AML-193 (cell line): ENCODE measurements around the gene CT47B1.
"Not testable (repeated sequence)": the region's sequence is repeated elsewhere in the genome, so short reads cannot be mapped to it uniquely, and the experiment has no call there.

ENCODE experiments used
- DNase-seq, 2 experiments: peaks; one replicate each; lab custom pipeline; 2025; lab: John Stamatoyannopoulos, UW

Gene CT47B1

GRCh38 chrX:120875766-120876165, at the start of gene CT47B1:
CT47B1 (minus strand) TSS chrX:120875866; CDS start chrX:120875670, 196 bp downstream.
- DNase-seq, result not testable (repeated sequence)

GRCh38 chrX:120874678-120875557, 748 bp downstream of the CT47B1 start:
- DNase-seq, result no peak

GRCh38 chrX:120857240-120857639, 18.4 kb downstream of the CT47B1 start:
- no peak for DNase-seq

GRCh38 chrX:120840827-120841226, 34.8 kb downstream of the CT47B1 start:
- no peak for DNase-seq

- no peak for DNase-seq
These were observed 36.2 kb downstream of the CT47B1 start for GRCh38 chrX:120839491-120839890.

GRCh38 chrX:120827213-120827612, 48.5 kb downstream of the CT47B1 start:
- not testable (repeated sequence) for DNase-seq

- DNase-seq, result no peak
These were observed 50.5 kb downstream of the CT47B1 start for GRCh38 chrX:120825146-120825545.

GRCh38 chrX:120824021-120824420, 51.6 kb downstream of the CT47B1 start:
- DNase-seq, result no peak

- no peak for DNase-seq
These were observed 52.1 kb downstream of the CT47B1 start for GRCh38 chrX:120823556-120823955.
